Measurements from ENCODE around the gene GFOD2.

GRCh38 chr16:67766291-67766690 is 47.2 kb upstream of the GFOD2 start:
- no peak for TF ChIP-seq CTCF (IDR thresholded peaks at IDR 0.05)
- no peak for TF ChIP-seq POLR2A (IDR thresholded peaks at IDR 0.05)

All from vagina (tissue), 2 donors.